NB4 (cell line): Measurements from ENCODE around the gene MGAM2.

Experiments
- MYC ChIP-seq: IDR thresholded peaks from 2 replicates; pipeline ENCODE4 v1.6.1; 2011; ENCODE audit warnings: low read depth, low read length
- POLR2A ChIP-seq: IDR thresholded peaks from 2 replicates; pipeline ENCODE4 v1.6.1; 2011; ENCODE audit warnings: mild to moderate bottlenecking; ENCODE audit not compliant: insufficient read length; ENCODE audit errors: extremely low read depth
- TF ChIP-seq, protein P1 (sequence below): IDR thresholded peaks from one replicate; pipeline ENCODE4 v1.5.1; 2012; ENCODE audit warnings: low read depth, low read length
- TF ChIP-seq, protein P2 (sequence below): IDR thresholded peaks from 2 replicates; pipeline ENCODE4 v1.6.1; 2011; ENCODE audit warnings: low read depth, low read length

DNA sequence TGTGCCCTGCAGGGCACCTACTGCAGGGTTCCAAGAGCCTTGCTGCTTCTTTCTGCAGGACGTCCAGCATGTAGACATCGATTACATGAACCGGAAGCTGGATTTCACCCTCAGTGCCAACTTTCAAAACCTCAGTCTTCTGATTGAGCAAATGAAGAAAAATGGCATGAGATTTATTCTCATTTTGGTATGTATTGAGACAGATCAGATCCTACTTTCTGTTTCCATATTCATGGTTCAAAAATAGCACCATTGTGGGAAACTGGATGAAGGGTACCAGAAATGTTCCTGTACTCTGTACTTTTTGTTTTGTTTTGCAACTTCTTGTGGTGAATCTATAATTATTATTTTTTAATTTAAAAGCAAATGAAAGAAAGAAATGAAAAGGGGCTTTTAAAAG, 64.1 kb downstream of the MGAM2 start:
- TF ChIP-seq POLR2A = no peak
- TF ChIP-seq, protein P1, sequence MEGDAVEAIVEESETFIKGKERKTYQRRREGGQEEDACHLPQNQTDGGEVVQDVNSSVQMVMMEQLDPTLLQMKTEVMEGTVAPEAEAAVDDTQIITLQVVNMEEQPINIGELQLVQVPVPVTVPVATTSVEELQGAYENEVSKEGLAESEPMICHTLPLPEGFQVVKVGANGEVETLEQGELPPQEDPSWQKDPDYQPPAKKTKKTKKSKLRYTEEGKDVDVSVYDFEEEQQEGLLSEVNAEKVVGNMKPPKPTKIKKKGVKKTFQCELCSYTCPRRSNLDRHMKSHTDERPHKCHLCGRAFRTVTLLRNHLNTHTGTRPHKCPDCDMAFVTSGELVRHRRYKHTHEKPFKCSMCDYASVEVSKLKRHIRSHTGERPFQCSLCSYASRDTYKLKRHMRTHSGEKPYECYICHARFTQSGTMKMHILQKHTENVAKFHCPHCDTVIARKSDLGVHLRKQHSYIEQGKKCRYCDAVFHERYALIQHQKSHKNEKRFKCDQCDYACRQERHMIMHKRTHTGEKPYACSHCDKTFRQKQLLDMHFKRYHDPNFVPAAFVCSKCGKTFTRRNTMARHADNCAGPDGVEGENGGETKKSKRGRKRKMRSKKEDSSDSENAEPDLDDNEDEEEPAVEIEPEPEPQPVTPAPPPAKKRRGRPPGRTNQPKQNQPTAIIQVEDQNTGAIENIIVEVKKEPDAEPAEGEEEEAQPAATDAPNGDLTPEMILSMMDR = no peak
- TF ChIP-seq MYC = no peak
- TF ChIP-seq, protein P2, sequence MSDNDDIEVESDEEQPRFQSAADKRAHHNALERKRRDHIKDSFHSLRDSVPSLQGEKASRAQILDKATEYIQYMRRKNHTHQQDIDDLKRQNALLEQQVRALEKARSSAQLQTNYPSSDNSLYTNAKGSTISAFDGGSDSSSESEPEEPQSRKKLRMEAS = no peak
